Testis (tissue), 3 donors: ENCODE data around the gene ZNF143. TPM values are rescaled to one million over a fixed set of nuclear protein-coding genes. Genes with fewer than 3 reads are reported as not detected.

Experiments
- DNase-seq: peaks from one replicate; pipeline ENCODE4 v3.0.0-alpha.2; 2019
- H3K27ac ChIP-seq, 2 donors: fragments of 200-600 bp; sonication (generic); one replicate each; pipeline ENCODE4 v1.5.1; 2019
- H3K27me3 ChIP-seq: fragments of 200-600 bp; sonication (generic); one replicate; pipeline ENCODE4 v1.5.1; 2019
- H3K36me3 ChIP-seq: fragments of 200-600 bp; sonication (generic); one replicate; pipeline ENCODE4 v1.5.1; 2017; ENCODE audit warnings: low read depth; ENCODE audit errors: missing control alignments
- H3K4me1 ChIP-seq: fragments of 200-600 bp; sonication (generic); one replicate; pipeline ENCODE4 v1.5.1; 2019
- H3K4me3 ChIP-seq, 2 donors: fragments of 200-600 bp; sonication (generic); one replicate each; pipeline ENCODE4 v1.5.1; 2017 to 2019
- H3K9me3 ChIP-seq: fragments of 200-600 bp; sonication (generic); one replicate; pipeline ENCODE4 v1.5.1; 2017
- CTCF ChIP-seq, 3 experiments: fragments of 450-650 bp in 2 of 3; fragments of 200-600 bp in 1 of 3; sonication (generic) in 1 of 3; IDR thresholded peaks; one replicate each; pipeline ENCODE4 v1.5.1; 2016 to 2019; ENCODE audit warnings: antibody characterized with exemption in 3 of 3, mild to moderate bottlenecking in 2 of 3, moderate library complexity in 1 of 3
- POLR2A ChIP-seq: fragments of 450-650 bp; IDR thresholded peaks from one replicate; pipeline ENCODE4 v1.6.1; 2017; ENCODE audit warnings: antibody characterized with exemption, mild to moderate bottlenecking, moderate library complexity
- WGBS, 2 donors: methylation state at CpG; one replicate each; pipeline ENCODE4 v1.1.5; 2018; 5-methylcytosine and 5-hydroxymethylcytosine counted together
- intact Hi-C: fragments of 100-400 bp; cut with DNase I; formaldehyde crosslinking; loops from one replicate; pipeline ENCODE4 v1.15.1; 2023; ENCODE audit warnings: low total_unique reads
- polyA plus RNA-seq: library from polyadenylated mRNA; stranded (reverse); fragments of 350-450 nt; fragmentation: Illumina TruSeq; extraction: RNeasy Lipid Tissue Mini Kit (QIAGEN cat#74804); gene quantifications from one replicate; pipeline ENCODE4 v1.2.3, GENCODE V29; 2014; ENCODE audit warnings: low read depth, low replicate concordance; ENCODE audit not compliant: insufficient read depth
- total RNA-seq, 2 donors: library from RNA; depleted of rRNA; stranded (reverse); fragments of >200 nt; gene quantifications; one replicate each; pipeline ENCODE4 v1.2.3, GENCODE V29; 2016

The ZNF143 gene
- total and polyA plus RNA-seq, 3 donors from 2014 or later = 37.2 to 49.9 (median 43.6) TPM

GRCh38 chr11:9493492-9493891 is 32.7 kb downstream of the ZNF143 start:
- Histone ChIP-seq H3K4me1 (no peaks in the 10 kb centered on the region), H3K27me3 (no peaks in the 10 kb centered on the region), H3K4me3 (no peak overlapping the region), H3K9me3 (no peaks in the 10 kb centered on the region), H3K27ac (no peak overlapping the region), H3K36me3 (no peaks in the 10 kb centered on the region)
- intact Hi-C loops = no loop called here
- TF ChIP-seq POLR2A (no peak), CTCF (IDR thresholded peaks at IDR 0.05) (no peak)
- 37 to 68% methylated on average over 1 of the region's 1 CpG for WGBS, 2 donors
- no peak for DNase-seq

GRCh38 chr11:9494316-9494715 is 33.5 kb downstream of the ZNF143 start:
- intact Hi-C loops = no loop called here
- Histone ChIP-seq H3K4me1 (no peaks in the 10 kb centered on the region), H3K4me3 (no peak overlapping the region), H3K36me3 (no peaks in the 10 kb centered on the region), H3K27ac (no peak overlapping the region), H3K9me3 (no peaks in the 10 kb centered on the region), H3K27me3 (no peaks in the 10 kb centered on the region)
- DNase-seq = no peak
- WGBS, 2 donors = 95 to 99% methylated on average over 3 of the region's 3 CpGs
- TF ChIP-seq POLR2A (no peak), CTCF (IDR thresholded peaks at IDR 0.05) (no peak)

- TF ChIP-seq POLR2A (no peak), CTCF (IDR thresholded peaks at IDR 0.05) (no peak)
- H3K4me3 ChIP-seq = no peak overlapping the region
- H3K4me1 ChIP-seq = no peaks in the 10 kb centered on the region
- no peaks in the 10 kb centered on the region for H3K36me3 ChIP-seq
- no peaks in the 10 kb centered on the region for H3K27me3 ChIP-seq
- no peak for DNase-seq
- WGBS, 2 donors = 83 to 90% methylated on average over 6 of the region's 6 CpGs
- intact Hi-C loops = no loop called here
- no peaks in the 10 kb centered on the region for H3K9me3 ChIP-seq
- H3K27ac ChIP-seq = no peak overlapping the region
These were observed 35.1 kb downstream of the ZNF143 start for GRCh38 chr11:9495803-9496514.

GRCh38 chr11:9498457-9499078 is 37.8 kb downstream of the ZNF143 start:
- no peaks in the 10 kb centered on the region for H3K36me3 ChIP-seq

More at GRCh38 chr11:9498457-9499078, 37.8 kb downstream of the ZNF143 start:
- H3K9me3 ChIP-seq = no peaks in the 10 kb centered on the region
- 60 to 65% methylated on average over 4 of the region's 4 CpGs for WGBS, 2 donors
- no peak overlapping the region for H3K27ac ChIP-seq
- DNase-seq = no peak
- intact Hi-C loops = no loop called here
- no peaks in the 10 kb centered on the region for H3K27me3 ChIP-seq
- no peaks in the 10 kb centered on the region for H3K4me1 ChIP-seq
- H3K4me3 ChIP-seq = no peak overlapping the region
- TF ChIP-seq POLR2A (no peak), CTCF (IDR thresholded peaks at IDR 0.05) (no peak)
